GM19397 (cell line): ENCODE data around the gene CRHR2.
"Not testable (repeated sequence)": the region's sequence is repeated elsewhere in the genome, so short reads cannot be mapped to it uniquely, and the experiment has no call there.

ENCODE experiments used
- ATAC-seq: cut with Tn5 transposase; IDR thresholded peaks from one replicate; pipeline ENCODE4 v1.9.1; 2021; ENCODE audit warnings: mild to moderate bottlenecking, moderate library complexity; ENCODE audit not compliant: unreplicated experiment

CRHR2 gene

DNA sequence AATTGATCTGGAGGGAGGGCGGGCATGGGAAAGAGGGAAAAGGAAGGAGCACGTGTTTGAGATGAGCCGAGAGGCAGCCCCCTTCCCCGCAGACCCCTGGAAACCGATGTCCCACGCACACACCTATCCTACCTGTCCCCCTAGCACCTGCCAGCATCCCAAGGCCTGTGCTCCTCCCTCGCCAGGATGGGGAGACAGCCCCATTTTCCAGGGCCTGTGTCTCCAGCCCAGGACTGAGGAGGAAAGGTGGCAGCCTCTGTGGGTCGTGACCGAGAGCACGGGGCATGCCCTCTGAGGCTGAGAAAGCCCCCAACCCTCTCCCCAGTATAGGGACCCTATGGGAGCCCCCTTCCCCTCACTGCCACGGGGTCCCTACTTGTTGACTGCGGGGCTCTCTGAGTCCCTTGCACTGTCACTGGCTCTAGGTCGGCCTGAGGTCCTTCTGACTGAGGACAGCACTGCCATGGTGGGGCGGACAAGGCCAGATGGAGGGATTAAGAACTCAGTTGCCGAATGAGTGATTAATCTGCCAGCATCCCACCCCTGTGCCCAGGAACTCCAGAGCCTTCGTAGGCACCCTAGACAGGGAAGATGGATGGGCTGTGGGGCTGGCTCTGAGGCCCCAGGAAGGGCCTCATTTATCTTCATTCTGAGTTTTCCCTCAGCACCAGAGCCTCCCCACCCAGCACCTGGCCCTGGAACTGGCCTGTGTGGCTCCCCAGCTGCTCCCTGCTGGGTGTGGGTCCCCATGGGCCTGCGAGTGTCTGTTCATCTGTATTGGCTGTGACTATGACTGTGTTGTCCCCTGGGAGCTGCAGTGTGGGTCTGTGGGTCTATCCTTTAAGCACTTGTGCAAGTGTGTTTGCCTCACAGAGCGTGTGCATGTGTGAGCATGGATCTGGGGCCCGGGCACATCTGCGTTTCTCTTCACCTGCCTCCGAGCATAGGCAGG is 26.0 kb downstream of the CRHR2 start:
- ATAC-seq, result no peak

DNA sequence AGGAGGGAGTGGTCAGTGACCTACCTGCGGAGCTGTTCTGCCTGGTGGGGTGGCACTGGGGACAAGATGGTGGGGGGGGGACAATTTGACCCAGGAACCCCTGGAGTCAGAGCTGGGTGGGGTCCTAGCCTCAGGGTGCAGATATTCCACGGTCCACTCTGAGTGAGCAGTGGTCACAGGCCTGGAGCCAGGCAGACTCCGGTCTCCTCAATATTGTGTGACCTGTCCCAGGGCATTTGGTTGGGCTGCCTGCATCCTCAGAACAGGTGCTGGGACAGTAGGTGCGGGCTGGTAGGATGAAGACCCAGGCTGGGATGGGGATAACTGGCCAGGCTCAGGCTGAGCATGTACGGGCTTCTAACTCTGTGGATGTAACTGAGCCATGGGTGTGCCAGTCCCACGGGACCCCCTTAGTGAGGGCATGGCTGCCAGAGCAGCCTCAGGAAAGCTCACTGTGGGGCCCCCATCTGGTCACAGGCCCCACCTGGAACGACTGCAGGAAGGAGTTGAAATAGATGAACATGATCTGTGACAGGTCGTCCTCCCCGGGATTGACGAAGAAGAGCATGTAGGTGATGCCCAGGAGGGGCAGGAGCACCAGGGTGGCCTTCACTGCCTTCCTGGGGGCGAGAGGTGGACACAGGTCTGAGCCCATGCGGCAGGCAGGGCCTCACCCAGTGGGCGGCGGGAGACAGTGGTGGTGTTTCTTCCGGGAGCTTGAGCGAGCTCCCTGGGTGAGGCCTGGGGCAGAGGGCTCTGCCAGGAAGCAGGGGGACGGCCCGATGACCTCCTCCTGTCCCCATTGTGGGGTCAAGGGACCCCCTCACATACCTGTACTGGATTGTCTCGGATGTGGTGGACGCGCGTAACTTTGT is 26.9 kb downstream of the CRHR2 start:
- ATAC-seq, result no peak

DNA sequence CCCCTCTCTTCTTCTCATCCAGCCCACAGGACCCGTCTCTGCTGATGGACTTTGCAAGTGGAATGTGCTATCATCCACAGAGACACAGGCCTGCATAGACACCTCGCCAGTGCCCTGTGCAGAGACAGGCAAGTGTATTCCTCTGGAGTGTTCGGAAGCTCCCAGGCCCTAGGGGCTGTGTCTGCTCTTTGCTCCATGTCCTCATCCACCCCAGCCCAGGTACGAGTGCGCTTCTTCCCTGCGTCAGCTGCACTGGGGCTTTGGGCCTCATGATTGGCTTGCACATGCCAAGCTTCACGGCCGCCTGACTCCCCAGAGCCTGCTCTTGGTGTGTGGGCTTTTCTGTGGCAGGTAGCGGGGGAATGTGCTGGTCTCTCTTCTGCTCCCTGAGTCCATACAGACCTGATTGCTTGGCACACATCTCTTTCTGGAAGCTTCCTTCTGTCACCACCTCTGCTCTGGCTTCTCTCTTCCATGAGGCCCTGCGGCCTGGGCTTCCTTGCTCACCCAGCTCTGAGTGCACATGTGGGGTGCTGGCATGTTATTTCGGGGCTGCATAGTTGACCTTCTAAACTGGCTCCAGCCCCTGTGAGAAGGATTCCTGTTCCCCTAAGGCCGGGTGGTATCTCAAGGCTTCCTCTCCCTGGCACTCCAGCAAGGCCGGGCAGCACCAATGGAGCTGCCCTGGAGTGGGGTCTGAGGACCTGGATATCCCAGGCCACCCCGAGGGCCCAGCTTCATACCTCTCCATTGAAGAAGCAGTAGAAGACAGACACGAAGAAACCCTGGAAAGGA is 27.8 kb downstream of the CRHR2 start:
- ATAC-seq, result no peak

- ATAC-seq, result no peak
These were observed 29.3 kb downstream of the CRHR2 start for GRCh38 chr7:30652698-30653641.

- no peak for ATAC-seq
These were observed 30.1 kb downstream of the CRHR2 start for GRCh38 chr7:30652132-30652531.

DNA sequence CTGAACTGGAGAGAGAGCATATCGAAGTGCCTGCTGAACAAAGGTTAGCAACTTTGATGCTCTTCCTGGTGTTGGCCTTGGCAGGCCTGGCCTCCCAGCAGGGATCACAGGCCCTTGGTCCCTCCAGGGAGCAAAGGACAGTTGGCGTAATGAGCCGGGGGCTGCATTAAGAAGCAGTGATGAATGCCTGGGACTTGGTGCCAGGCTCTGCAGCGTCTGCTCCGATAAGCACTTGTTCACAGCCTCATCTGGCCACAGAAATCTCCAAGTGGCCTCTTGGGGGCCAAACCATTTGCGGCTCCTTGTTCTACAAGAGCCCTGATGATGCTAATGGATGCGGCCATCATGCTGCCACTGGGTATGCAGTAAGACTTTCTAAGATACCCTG is 31.8 kb downstream of the CRHR2 start:
- no peak for ATAC-seq

DNA sequence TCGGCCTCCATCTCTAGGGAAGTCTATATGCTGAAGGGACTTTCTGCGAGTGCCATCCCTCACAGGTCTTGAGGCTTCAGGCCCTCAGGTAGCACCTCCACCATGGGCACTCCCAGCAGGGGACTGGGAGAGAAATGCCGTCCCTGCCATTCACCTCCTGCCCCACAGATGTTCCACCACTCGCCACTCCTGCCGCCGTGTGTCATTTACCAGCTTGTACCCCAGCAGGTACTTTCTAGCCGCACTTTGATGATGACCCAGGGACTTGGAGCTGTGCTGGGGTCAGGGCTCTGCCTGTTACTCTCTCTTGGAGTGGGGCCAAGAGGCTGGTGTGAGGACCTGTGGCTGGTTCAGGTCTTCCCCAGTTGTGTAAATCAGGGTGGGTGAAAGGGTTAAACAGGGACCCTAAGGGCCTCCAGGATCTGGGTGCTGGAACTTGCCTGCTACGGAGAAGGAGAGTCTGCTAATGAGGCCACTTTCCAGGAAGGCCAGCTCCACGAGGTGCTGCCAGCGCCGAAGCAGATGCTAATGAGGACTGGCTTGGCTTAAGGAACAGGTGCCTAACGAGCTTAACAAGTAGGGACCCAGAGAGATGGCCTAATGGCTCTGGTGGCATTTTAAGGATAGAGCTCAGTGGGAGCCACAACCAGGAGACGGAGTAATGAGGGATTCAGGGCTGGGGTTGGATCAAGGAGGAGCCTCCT is 32.4 kb downstream of the CRHR2 start:
- no peak for ATAC-seq

DNA sequence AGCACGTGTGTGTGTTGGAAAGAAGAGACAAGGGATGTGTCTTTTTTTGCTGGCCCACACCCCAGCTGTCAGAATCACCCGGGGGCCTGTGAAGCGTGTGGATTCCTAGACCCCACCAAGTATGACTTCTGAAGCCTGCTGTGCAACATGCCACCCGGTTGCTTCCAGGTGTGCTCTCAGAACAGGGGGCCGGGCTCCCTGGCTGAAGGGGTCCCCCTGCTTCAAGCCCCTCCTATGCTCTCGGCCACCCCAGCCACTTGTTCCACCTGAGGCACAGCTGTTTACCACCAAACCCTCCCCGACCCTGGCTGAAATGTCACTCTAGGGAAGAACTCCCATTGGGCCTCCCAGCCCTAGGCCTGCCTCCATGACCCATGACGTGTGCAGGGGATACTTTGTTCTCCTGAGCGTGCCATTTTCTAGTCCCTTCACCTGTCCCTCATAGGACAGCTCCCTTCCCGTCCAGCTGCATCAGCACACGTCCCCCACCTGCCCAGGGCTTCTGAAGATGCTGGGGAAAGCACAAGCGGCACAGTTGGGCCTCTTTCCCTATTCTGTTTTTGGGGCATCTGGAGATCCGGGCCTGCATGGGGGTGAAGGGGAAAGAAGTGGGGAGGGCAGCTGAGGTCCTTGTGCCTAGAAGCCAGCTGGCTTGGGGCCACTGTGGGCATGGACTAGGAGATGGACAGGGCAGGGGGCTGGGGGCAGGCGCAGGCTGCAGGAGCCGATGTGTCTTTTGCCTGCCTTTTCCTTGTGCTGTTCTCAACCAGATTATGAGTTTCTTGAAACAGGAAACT is 33.3 kb downstream of the CRHR2 start:
- no peak for ATAC-seq

- no peak for ATAC-seq
These were observed 34.5 kb downstream of the CRHR2 start for GRCh38 chr7:30647589-30648364.

DNA sequence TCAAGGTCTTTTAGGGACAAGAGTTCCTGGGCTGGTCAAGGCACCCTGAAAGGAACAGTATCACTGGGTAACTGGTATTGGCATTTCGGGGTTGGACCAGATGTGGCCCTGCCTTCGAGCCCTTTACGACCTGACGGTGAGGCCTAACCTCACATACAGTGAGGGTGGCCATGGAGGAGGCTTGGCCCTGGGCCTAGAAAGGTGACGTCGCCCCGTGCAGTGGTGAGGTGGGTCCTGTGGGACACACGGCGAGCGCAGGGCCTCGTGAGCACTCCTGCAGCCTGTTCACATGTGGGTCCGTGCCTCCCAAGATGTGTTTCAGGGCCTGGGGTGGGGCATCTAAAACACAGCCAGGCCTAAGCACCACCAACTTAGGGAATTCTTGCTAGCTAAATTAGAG is 36.1 kb downstream of the CRHR2 start:
- no peak for ATAC-seq

DNA sequence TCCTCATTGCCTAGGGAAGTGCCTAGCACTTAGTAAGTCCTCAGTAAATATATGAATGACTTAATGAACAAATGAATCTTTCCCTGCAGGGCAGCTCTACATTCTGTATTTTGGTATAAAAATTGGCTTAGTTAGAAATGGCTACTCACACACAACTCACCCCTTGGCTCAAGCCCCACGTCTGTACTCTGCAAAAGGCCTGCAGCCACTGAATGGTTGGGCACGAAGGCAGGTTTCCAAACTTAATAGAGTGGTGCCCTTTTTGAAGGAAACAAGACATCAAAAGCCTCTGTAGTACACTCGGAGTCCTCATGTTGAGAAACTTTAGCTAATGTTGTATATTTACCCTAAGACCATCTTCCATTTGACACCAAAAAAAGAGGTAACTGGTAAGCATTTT is 36.6 kb downstream of the CRHR2 start:
- ATAC-seq, result no peak

DNA sequence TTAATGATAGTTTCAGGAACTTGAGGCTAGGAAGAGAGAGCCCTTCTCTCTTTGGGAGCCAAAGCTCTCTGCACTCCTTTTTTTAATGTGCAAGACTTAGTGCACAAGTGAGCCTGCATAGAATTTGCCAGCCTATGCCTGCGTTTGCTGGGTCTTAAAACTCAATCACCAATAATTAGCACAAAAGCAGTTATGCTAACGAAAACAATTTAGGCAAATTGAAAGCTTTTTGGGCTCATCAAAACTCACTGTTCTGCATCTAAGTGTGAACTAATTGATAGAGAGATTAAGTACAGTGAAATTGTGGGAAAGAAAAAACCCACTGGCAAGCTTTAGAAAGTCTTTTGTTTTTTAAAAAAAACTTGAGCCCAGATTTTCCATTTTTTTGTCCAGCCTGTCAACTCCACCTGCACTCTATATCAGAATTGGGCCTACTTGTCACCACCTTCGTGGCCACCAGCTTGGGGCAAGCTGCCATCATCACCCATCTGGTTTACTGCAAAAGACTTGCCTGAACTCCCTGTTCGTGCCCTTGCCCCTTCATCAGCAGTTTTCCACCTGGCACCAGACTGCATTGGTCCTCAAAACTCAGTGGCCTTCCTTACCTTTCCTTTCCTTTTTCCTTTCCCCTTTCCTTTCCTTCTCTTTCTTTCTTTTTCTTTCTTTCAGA is 37.8 kb downstream of the CRHR2 start:
- no peak for ATAC-seq

DNA sequence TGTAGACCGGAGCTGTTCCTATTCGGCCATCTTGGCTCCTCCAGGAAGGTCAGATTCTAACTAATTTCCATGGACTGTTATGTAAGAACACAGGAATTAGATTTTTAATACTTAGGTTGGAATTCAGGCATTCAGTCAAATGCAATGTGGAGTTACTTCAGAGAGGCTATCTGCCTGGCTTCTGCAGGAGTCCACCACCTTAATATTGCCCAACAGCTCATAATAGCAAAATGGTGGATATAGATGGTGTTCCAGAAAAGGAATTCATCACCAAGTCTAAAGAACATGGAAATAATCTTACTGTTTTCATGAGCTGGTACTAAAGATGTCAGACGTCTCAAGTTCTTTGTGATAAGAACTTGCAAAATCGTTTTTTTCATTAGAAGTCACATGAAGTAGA is 39.5 kb downstream of the CRHR2 start:
- ATAC-seq, result no peak

DNA sequence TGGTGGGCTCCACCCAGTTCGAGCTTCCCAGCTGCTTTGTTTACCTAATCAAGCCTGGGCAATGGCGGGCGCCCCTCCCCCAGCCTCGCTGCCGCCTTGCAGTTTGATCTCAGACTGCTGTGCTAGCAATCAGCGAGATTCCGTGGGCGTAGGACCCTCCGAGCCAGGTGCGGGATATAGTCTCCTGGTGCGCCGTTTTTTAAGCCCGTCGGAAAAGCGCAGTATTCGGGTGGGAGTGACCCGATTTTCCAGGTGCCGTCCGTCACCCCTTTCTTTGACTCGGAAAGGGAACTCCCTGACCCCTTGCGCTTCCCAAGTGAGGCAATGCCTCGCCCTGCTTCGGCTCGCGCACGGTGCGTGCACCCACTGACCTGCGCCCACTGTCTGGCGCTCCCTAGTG is 39.9 kb downstream of the CRHR2 start:
- not testable (repeated sequence) for ATAC-seq

- no peak for ATAC-seq
These were observed 46.5 kb downstream of the CRHR2 start for GRCh38 chr7:30635798-30636197.

- ATAC-seq, result peak; percentile 15
These were observed 47.5 kb downstream of the CRHR2 start for GRCh38 chr7:30634634-30635201.

- ATAC-seq, result peak; percentile 52
These were observed 48.0 kb downstream of the CRHR2 start for GRCh38 chr7:30634193-30634626.
